Measurements from ENCODE around the gene ARMC2.
"Not testable (repeated sequence)": the region's sequence is repeated elsewhere in the genome, so short reads cannot be mapped to it uniquely, and the experiment has no call there.

The ARMC2 gene

DNA sequence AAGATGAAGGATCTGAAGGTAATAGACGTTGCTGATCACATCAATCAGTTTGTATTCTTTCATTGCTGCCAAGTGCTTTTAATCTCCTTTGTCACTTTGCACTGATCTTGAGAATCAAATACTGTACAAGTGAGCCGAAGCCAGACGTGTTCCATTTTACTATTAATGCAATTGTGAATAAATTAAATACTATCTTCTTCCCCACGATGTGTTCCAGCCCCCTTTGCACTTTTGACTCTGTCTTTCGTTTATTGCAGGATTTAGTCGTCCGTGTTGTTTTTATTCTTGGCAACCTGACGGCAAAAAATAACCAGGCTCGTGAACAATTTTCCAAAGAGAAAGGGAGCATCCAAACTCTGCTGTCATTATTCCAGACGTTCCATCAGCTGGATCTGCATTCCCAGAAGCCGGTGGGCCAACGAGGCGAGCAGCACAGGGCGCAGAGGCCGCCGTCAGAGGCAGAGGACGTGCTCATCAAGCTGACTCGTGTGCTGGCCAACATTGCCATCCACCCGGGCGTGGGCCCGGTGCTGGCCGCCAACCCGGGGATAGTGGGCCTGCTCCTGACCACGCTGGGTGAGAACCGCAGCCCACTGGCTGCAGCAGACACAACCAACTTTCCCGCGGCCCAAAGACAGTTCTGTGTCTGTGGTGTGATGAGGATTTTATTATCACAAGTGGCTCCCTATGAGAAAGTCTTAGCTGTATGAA is 104.7 kb downstream of the ARMC2 start:
- DNase-seq (ENCODE audit: low spot score): no peak

DNA sequence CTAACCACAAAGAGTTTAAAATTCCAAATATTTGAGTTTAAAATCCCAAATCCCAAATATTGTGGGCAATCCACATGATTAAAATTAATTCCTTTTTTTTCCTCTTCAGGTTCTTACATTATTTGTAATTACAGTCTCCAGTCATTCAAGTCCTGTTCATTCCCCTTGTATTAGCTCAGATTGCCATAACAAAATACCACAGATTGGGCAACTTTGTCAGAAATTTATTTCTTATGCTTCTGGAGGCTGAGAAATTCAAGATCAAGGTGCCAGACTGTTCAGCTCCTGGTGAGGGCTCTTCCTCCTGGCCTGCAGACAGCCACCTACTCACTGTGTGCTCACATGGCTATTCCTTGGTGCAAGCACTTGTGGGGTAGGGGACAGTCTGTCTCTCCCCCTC is 105.5 kb downstream of the ARMC2 start:
- no peak for DNase-seq (ENCODE audit: low spot score)

DNA sequence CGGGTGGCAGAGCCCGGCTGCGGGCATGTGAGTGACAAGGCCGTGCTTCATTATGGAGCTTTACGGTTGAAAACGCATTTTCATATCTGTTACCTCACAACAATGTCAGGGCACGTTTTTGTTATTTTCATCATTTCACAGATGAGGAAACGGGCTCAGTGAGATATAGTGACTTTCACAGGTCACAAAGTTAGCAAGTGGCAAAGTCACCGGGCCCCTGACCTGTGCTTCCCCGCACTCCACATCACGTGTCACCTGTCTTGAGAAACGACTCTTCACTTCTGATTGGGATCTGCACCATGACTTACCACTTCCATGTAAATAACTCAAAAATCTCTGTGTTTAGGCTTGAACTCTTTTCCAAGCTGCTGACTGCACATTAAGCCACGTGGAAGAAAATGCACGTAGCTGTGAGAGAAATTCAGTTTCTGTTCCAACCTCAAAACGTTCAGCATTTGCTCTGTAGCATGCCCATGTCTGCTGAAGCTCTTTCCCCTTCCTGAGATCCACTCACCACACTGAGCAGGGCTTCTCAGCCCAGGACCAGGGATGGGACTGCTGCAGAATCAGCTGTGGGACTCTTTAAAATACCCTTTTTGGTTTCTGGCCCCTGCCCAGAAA is 107.2 kb downstream of the ARMC2 start:
- no peak for DNase-seq (ENCODE audit: low spot score)

DNA sequence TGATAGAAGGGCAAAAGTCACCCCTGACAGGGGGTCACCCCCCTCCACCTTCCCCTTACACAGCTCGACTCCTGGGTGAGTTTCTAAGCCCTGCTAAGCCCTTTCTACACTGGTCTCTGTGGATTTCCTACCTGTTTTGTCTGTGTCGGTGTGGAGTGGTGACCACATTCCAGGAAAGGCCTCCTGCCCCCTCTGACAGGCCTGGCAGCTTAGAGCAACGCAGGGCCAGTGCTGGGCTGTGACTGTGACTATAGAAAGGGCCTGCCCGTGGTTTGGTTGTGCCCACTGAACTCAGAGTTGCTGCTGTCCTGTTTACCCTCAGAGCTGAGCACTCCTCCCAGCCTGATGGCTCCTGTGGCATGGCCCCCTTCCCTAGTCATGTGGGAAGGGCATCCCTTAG is 109.0 kb downstream of the ARMC2 start:
- DNase-seq (ENCODE audit: low spot score): no peak

DNA sequence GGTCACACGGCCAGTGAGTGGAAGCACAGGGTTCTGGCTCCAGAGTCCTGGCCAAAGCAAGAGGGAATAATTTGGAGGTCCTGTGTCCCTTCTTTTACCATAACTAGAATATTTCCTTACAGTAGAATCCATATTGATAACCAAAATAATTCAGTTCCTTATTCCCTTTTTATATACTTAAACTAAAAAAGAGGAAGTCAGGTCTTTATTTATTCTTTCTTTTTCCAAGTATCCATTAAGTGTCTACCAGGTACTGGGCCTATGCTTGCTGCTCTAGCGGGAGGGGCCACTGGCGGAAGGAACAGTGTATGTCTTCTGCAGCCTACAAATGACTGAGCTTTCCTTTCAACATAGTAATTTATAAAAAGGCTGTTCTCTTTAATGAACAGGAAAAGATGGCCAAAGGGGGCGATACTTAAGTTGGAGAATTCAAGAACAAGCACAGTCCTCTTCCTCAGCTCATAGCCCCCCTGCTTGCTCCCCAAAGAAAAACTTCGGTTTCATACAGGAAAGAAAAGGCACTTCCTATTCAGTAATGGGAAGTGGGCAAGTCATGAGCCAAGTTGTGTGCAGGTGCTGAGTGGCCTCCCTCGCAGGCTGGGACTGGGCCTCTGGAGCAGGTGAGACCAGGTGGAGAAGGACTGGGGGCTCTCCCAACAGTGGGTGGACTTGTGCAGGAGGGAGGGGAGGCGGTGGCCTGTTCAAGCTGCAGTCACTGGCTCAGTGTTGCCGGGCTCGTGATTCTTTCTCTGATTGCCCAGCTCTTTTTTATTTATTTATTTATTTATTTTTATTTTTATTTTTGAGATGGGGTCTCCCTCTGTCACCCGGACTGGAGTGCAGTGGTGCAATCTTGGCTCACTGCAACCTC is 110.9 kb downstream of the ARMC2 start:
- DNase-seq (ENCODE audit: low spot score): no peak

DNA sequence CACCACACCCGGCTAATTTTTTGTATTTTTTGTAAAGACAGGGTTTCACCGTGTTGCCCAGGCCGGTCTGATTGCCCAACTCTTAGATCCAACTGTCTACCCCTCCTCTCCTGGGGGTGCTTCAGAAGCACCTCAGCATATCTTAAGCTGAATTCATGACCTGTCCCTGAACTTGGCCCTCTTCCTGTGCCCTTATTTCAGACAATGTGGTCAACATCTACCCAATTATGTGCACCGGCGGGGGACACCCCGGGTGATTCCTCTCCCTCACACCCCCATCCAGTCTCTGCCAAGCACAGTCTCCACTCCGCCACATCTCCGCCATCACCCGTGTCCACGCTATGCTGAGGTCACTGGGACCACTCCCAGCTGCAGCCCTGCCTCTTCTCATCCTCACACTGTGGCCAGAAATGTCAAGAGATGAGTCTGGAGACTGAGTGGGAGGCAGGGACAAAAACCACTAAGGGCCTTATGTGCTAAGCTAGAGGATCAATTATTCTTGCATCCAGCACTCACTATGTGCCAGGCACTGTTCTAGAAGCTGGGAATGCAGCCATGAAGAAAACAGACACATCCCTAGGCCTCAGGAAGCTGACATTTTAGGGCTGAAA is 111.9 kb downstream of the ARMC2 start:
- no peak for DNase-seq (ENCODE audit: low spot score)

DNA sequence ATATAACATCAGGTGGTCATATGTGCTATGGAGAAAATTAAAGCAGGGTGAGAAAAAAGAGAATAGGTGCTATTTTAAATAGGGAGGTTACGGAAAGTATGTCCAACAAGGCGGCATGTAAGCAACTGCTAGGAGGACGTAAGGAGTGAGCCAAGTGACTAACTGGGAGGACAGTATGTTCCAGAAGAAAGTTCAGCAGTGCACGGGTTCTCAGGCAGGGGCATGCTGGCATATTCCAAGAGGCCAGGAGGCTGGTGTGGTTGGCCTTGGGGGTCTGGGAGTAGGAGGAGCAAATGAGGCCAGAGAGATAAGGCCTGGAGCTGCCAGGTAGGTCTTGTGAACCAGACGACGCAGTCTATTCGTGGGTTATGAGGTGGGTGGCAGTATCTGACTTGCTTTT is 112.4 kb downstream of the ARMC2 start:
- no peak for DNase-seq (ENCODE audit: low spot score)

DNA sequence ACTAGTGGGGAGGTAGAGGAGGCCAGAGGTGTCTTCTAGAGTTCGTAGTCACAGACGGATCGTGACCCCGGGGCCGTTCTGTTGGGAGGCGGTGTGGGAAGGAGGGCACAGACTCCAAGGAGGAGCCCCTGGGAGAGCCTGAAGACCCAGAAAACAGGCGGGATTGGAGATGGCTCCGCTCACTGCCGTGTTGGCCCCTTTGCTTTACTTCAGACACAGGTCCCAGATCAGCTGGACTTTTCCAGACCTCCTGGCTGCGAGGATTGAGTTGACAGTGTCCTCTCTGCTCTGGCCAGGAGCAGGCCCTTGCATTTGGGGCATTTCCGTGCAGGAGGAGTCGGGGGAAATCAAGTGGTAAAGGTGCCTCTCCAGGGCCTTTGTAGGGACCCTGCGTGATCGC is 112.9 kb downstream of the ARMC2 start:
- DNase-seq (ENCODE audit: low spot score): no peak

DNA sequence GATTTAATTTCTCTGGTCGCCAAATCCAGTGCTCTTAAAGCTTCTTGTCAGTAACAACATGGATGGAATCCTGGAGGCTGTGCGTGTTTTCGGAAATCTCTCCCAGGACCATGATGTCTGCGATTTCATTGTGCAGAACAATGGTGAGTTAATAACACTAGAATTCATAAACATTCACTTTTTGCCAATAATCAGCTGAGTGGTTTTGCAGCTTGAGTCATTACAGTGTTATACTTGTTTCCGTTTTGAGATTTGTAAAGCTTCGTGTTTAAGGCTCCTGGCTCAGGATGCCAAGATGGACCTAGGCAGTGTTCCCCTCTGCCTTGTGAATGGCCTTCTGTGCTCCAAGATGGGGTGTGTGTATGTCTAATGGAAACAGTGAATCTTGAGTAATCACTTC is 113.8 kb downstream of the ARMC2 start:
- no peak for DNase-seq (ENCODE audit: low spot score)

DNA sequence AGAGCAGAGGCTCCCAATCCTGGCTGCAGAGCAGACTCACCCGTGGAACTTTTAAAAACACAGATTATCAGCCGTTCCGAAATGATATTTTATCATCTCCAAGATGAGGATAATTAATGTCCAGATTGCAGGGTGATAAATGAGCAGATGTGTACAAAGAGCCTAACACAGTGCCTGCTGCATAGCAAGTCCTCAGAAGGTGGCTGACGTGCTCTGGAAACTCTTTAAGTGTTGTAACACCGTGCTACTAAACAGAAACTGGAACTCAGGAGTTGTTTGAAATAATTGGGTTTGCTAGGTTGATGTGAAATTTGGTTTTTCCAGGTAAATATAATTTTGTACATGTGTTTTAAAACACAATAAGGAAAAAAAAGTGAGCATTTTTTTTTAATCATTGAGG is 118.0 kb downstream of the ARMC2 start:
- no peak for DNase-seq (ENCODE audit: low spot score)

DNA sequence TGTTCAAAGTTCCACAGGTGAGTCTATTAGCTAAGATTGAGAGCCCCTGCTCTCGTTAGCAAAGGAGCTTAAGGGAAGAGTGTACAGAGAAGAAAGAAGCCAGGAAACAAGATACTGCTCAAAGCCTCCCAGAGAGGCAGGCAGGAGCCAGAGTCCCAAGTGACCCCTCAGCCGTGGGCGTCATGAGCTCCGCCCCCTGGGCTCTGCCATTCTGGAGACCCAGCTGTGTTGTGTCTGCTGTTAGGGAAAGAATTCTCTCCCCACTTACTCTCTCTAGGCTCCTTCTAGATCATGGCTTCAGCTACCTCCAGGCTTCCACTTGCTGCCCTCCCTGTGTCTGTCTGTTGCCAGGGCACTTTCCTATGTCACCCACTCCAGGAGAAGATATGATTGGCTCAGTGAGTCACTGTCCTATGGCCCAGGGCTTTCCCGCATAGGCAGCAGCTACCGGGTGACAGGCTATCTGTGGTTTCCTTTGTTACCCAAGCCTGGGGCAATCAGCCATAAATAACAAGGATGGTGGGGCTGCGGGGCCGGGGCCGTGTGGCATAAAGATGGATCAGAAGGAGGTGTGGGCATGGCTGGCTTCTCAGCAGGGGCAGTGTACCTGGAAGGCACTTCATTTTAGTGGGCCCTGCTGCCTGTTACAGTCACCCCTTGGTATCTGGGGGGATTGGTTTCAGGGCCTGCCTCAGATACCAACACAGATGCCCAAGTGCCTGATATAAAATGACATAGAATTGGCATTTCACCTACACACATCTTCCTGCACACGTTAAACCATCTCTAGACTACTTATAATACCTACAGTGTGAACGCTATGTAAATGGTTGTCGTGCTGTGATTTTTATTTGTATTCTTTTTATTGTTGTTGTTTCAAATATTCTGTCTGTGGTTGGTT is 118.9 kb downstream of the ARMC2 start:
- no peak for DNase-seq (ENCODE audit: low spot score)

DNA sequence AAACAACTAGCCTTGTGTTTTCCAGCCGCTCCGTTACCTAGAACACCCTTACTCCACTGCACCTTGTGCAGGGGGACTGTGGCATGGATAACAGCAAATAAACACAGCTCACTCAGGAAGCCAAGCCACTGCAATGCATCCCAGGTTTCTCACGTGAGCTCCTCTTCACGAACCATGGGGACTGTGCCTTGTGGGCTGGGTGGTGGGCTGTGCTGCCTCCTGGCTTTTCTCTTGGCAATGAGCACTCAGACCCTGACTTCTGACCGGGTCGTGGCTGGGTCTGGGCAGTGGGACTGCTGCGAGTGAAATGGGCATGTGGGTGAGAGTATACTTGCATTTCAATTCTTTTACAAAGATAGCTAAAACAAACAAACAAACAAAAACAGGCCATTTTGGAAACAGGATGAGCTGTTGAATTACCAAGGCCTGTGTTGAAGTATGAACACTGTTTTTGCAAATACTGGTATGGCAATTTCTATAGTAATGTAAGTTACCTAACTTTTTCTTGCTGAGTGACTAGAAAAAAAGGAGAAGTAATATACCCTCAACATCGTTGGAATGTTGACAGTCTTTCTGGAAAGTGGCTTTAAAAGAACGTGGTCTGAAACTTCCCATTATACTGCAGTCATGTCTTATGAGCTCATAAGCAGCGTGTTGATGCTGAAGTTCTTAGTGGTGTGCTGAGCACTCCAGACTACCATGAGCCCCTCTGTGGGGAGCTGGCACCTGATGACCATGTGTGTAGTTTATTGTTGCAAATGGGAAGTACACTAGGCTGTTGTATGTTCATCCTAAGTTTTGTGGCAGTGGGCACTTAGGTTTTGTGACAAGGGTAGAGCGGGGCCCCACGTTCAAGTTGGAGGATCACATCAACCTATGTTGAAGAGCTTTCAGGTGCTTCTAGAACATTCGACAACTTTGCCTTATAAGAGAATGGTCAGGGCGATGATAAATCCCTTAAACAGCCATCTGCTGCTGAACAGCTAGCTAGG is 120.4 kb downstream of the ARMC2 start:
- DNase-seq (ENCODE audit: low spot score): no peak

DNA sequence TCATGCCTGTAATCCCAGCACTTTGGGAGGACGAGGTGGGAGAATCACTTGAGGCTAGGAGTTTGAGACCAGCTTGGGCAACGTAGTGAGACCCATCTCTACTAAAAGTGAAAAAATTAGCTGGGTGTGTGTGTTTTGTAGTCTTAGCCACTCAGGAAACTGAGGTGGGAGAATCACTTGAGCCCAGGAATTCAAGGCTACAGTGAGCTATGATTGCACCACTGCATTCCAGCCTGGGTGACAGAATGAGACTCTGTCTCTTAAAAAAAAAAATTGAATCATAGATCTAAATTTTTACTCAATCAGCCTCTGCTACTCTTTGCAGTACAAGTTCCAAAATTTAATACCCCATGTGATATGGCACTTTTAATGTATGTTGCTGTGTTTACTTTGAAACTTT is 121.6 kb downstream of the ARMC2 start:
- DNase-seq (ENCODE audit: low spot score): no peak

DNA sequence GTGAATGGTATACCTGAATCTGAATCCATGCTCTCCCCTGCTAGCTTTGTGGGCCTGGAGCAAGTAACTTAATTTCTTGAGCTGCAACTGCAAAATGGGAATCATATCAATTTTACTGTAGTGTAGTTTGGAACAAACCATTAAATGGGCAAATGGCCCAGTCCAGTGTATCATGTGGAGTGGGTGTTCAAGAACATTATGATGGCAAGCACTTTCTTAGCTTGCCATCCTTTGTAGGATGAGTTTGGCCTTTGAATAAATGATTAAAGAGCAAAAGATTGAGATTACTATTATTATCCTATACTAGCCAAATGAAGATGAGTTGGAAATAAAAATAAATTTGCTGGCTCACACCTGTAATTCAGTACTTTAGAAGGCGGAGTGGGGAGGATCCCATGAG is 126.0 kb downstream of the ARMC2 start:
- DNase-seq (ENCODE audit: low spot score): no peak

DNA sequence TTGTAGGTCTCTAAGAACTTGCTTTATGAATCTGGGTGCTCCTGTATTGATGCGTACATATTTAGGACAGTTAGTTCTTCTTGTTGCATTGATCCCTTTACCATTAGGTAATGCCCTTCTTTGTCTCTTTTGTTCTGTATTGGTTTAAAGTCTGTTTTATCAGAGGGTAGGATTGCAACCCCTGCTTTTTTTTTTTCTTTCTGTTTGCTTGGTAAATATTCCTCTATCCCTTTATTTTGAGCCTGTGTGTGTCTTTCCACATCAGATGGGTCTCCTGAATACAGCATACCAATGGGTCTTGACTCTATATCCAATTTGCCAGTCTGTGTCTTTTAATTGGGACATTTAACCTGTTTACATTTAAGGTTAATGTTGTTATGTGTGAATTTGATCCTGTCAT is 130.4 kb downstream of the ARMC2 start:
- not testable (repeated sequence) for DNase-seq (ENCODE audit: low spot score)

DNA sequence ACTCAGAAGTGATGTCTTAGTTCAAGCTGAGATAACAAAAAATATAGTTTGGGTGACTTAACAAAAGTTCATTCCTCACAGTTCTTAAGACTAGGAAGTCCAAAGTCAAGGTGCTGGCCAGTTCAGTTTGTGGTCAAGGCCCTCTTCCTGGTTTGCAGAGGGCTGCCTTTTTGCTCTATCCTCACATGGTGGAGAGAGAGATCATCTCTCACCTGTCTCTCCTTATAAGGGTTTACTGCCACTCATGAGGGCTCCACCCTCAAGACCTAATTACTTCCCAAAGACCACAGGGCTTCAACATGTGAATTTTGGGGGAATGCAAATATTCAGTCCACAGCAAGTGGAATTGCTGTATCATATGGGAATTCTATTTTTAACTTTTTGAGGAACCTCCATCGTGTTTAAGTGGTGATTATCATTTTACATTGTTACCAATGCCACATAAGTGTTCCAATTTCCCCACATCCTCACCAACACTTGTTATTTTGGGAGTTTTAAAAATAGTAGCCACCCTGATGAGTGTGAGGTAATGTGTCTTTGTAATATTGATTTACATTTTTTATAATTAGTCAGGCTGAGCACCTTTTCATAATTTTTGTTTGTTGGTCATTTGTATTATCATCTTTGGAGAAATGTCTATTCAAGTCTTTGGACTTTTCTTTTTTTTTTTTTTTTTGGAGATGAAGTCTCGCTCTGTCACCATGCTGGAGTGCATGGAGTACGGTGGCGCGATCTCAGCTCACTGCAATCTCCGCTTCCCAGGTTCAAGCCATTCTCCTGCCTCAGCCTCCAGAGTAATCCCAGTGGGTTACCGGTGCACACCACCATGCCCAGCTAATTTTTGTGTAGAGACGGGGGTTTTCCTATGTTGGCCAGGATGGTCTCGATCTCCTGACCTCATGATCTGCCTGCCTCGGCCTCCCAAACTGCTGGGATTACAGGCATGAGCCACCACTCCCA is 134.2 kb downstream of the ARMC2 start:
- DNase-seq (ENCODE audit: low spot score): no peak

DNA sequence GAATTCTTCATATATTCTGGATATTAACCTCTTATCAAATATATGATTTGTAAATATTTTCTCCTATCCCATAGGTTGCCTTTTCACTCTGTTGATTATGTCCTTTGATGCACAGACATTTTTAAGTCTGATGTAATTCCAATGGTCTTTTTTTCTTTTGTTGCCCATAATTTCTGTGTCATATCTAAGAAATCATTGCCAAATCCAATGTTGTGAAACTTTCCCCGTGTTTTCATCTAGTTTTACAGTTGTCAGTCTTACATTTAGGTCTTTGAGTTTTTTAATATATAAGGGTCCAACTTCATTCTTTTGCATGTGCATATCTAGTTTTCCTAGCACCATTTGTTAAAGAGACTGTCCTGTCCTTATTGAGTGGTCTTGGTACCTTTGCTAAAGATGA is 134.9 kb downstream of the ARMC2 start:
- no peak for DNase-seq (ENCODE audit: low spot score)

DNA sequence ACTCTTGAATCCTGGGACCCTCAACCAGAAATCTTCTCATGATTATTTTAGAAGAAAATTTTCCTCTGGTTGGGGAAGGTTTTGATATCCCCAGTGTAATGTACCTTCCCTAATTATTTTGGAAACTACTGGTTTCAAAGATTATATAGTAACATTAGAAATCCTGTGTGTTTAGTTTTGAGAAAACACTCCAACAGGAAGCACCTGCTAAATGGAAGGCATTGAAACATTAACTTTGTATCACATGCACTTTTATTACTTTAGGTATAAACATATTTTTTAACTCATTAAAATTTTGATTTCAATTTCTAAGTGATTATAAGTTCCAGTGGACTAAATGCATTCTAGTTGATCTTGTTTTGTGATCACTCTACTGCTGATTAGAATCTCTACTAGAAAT is 137.1 kb downstream of the ARMC2 start:
- DNase-seq (ENCODE audit: low spot score): no peak

DNA sequence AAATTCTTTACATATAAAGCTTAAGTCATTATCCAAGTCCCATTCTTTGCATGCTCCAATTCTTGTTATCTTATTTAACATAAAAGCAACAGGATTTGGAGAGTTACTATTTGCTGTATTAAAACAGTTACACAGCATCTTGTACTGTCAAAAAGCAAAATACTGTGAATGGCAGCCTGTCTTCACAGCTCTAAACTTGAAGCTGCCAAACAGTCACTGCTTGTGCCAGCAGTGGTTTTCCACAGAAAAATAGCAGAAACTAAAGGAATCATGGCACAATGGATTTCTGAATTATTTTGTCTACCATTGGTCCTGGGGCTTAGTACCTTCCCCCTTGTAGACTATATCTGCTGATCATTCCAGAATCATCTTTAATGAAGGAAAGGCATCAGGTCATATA is 138.9 kb downstream of the ARMC2 start:
- DNase-seq (ENCODE audit: low spot score): no peak
